K562 (cell line): Measurements from ENCODE around the gene SLAMF9.

Source experiments
- CSDE1 ChIP-seq, 2 experiments: fragments of 450-650 bp; IDR thresholded peaks; 2 replicates each; pipeline ENCODE4 v1.6.1; 2016; ENCODE audit warnings: mild to moderate bottlenecking in 1 of 2
- CTCF ChIP-seq, 3 experiments: IDR thresholded peaks in 2 of 3; conservative IDR thresholded peaks in 1 of 3; 2 replicates each; pipeline ENCODE4 v1.5.1; 2011 to 2012; ENCODE audit warnings: low read length in 3 of 3, mild to moderate bottlenecking in 3 of 3, control low read depth in 2 of 3, improper control_type of control experiment in 1 of 3, inconsistent platforms in 1 of 3, low read depth in 1 of 3, mixed read lengths in 1 of 3, moderate library complexity in 1 of 3; ENCODE audit not compliant: insufficient read depth in 2 of 3
- FOXA3 ChIP-seq, 2 experiments: fragments of 450-650 bp in 1 of 2; sonication (generic) in 1 of 2; formaldehyde crosslinking; IDR thresholded peaks in 1 of 2; conservative IDR thresholded peaks in 1 of 2; 2 replicates each; pipeline versions ENCODE4 v1.4.0 to v1.8.0; 2020 to 2022; ENCODE audit warnings: mild to moderate bottlenecking in 2 of 2, missing genetic modification reagents in 1 of 2
- JUN ChIP-seq, 2 experiments: sonication (generic) in 1 of 2; formaldehyde crosslinking in 1 of 2; IDR thresholded peaks; 2 replicates each; pipeline versions ENCODE4 v1.6.1 to v1.8.0; 2012 to 2022; ENCODE audit warnings: borderline replicate concordance in 2 of 2, mild to moderate bottlenecking in 2 of 2, improper control_type of control experiment in 1 of 2, low read depth in 1 of 2, low read length in 1 of 2, missing genetic modification reagents in 1 of 2
- KAT2B ChIP-seq: IDR thresholded peaks from one replicate; pipeline ENCODE4 v1.6.1; 2012; ENCODE audit warnings: low read depth, mild to moderate bottlenecking, control low read depth, inconsistent platforms, low read length, moderate library complexity
- MCM5 ChIP-seq: fragments of 450-650 bp; IDR thresholded peaks from 2 replicates; pipeline ENCODE4 v1.6.1; 2016; ENCODE audit warnings: low read depth
- NR1H2 ChIP-seq: sonication (generic); formaldehyde crosslinking; IDR thresholded peaks from 2 replicates; pipeline ENCODE4 v1.4.0; 2020; ENCODE audit warnings: mild to moderate bottlenecking, missing genetic modification reagents
- POLR3A ChIP-seq: IDR thresholded peaks from 2 replicates; pipeline ENCODE4 v1.6.1; 2011; ENCODE audit warnings: borderline replicate concordance, mild to moderate bottlenecking, moderate library complexity; ENCODE audit not compliant: insufficient read length, insufficient read depth; ENCODE audit errors: extremely low read depth
- SMARCA4 ChIP-seq: fragments of 450-650 bp; IDR thresholded peaks from 2 replicates; pipeline ENCODE4 v1.6.1; 2016
- TFAP4 ChIP-seq: sonication (generic); formaldehyde crosslinking; IDR thresholded peaks from 2 replicates; pipeline ENCODE4 v1.8.0; 2022; ENCODE audit warnings: missing genetic modification reagents, mild to moderate bottlenecking, moderate library complexity, borderline replicate concordance
- USF2 ChIP-seq: sonication (generic); formaldehyde crosslinking; IDR thresholded peaks from 2 replicates; pipeline ENCODE4 v1.5.0; 2020; ENCODE audit warnings: missing genetic modification reagents
- ZNF655 ChIP-seq: fragments of 250-450 bp; sonication (Bioruptor Pico); IDR thresholded peaks from 2 replicates; pipeline ENCODE4 v1.5.0; 2021

GRCh38 chr1:159939678-159940002, 14.4 kb downstream of the SLAMF9 start:
- TF ChIP-seq JUN (IDR thresholded peaks at IDR 0.05; ENCODE audit: borderline replicate concordance, low read depth, low read length), result no peak
- TF ChIP-seq JUN (CRISPR knock-in tag; IDR thresholded peaks at IDR 0.05; ENCODE audit: borderline replicate concordance), result no peak
- TF ChIP-seq ZNF655 (CRISPR knock-in tag), result no peak
- no peak for TF ChIP-seq POLR3A
- no peak for TF ChIP-seq CTCF (IDR thresholded peaks at IDR 0.05 in 2 of 3, conservative IDR thresholded peaks at IDR 0.05 in 1 of 3; ENCODE audit: insufficient read depth in 2 of 3, low read depth in 1 of 3, low read length in 3 of 3)
- TF ChIP-seq NR1H2 (CRISPR knock-in tag), result no peak
- no peak for TF ChIP-seq CSDE1 (IDR thresholded peaks at IDR 0.05)
- TF ChIP-seq MCM5, result no peak
- TF ChIP-seq USF2 (CRISPR knock-in tag), result no peak
- TF ChIP-seq SMARCA4, result no peak
- no peak for TF ChIP-seq KAT2B
- no peak for TF ChIP-seq FOXA3 (CRISPR knock-in tag; conservative IDR thresholded peaks at IDR 0.05 in 1 of 2, IDR thresholded peaks at IDR 0.05 in 1 of 2)
- TF ChIP-seq TFAP4, result no peak
